Activated CD4-positive, alpha-beta memory T cell treated with anti-CD3 and anti-CD28 coated beads, Interleukin-2, amount 10 ng/mL, durations not matched to agents 7 days and 5 days (primary cell): ENCODE measurements around the gene SRL. TPM values are rescaled to one million over a fixed set of nuclear protein-coding genes. Genes with fewer than 3 reads are reported as not detected.

ENCODE experiments used
- total RNA-seq, 2 experiments: library from RNA; stranded (reverse); gene quantifications; one replicate each; pipeline ENCODE4 v1.2.3, GENCODE V29; 2021

Gene SRL
- total RNA-seq, 2 experiments from 2014 or later = not detected

Other genes with a start within 250 kb of the SRL start
- gene ADCY9, start 125.6 kb downstream of the SRL start, total RNA-seq = 1 to 10 TPM; 9.0 to 9.5 TPM
- 10 to 100 TPM; 12.4 to 13.5 TPM for gene TFAP4, start 30.9 kb upstream of the SRL start, total RNA-seq
- under 1 TPM; 0.40 to 0.45 TPM for gene GLIS2, start 74.0 kb upstream of the SRL start, total RNA-seq
- 10 to 100 TPM; 29.7 to 33.9 TPM for gene PAM16, start 109.2 kb upstream of the SRL start, total RNA-seq
- gene VASN, start 129.8 kb upstream of the SRL start, total RNA-seq = under 1 TPM in 1 of 2 experiments, not detected in 1; 0.08 TPM
- 100 to 1,000 TPM; 244 to 245 TPM for gene CORO7, start 174.5 kb upstream of the SRL start, total RNA-seq
- 10 to 100 TPM; 39.5 to 41.1 TPM for gene DNAJA3, start 183.8 kb upstream of the SRL start, total RNA-seq
- 10 to 100 TPM; 49.5 to 56.2 TPM for gene NMRAL1, start 232.5 kb upstream of the SRL start, total RNA-seq
- gene HMOX2, start 234.3 kb upstream of the SRL start, total RNA-seq = 10 to 100 TPM; 77.4 to 83.4 TPM